DMS79 (cell line): ENCODE measurements around the gene TBL3.
"Not testable (repeated sequence)": the region's sequence is repeated elsewhere in the genome, so short reads cannot be mapped to it uniquely, and the experiment has no call there.

Source experiments
- DNase-seq: peaks from one replicate; lab custom pipeline; 2025; lab: John Stamatoyannopoulos, UW

Gene TBL3

DNA sequence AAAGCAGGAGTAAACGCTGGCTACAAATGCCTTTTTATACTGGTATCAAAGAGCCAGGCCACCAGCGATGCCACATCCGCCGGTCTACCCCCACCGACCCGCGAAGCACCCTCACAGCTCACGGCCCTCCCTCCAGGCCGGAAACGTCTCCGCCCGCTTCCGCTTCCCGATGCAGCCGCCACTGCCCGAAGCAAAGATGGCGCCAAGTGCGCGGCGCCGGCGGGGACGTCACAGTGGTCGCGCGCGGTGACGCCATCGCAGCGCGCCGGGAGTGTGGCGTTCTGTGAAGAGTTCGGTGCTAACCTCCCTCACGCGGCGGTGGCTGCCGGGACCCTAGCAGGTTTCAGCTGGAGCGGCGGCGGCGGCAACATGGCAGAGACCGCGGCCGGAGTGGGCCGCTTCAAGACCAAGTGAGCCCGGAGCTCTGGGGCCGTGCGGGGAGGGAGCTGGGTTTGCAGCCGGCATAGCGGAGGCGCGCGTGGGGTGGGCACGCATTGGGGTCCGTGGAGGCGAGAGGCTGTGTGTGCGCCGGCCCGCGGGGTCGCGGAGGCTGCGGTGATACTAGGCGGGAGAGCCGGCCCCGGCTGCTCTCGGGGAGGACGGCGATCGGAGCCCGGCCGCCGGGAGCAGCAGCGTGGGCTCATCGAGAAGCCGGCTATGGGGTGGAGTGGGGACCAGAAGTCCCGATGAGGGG is at the start of gene TBL3:
Gene TBL3, plus strand, starts transcription at position 258 of the 694 bp plus-strand sequence. Its CDS starts 112 bp downstream, at position 370.
- peak; percentile 68 for DNase-seq

DNA sequence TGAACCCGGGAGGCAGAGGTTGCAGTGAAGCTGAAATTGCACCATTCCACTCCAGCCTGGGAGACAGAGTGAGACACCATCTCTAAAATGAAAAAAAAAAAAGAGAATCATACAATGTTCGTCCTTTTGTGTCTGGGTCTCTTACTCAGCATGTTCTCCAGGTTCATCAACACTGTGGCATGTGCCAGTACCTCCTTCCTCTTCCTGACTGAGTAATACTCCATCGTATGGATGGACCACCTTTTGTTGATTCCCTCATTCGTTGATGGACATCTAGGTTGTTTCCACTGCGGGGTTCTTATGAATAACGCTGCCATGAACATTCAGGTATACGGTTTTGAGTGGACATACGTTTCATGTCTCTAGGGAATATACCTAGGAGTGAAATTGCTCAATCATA is 49.5 kb upstream of the TBL3 start:
- DNase-seq = no peak

DNA sequence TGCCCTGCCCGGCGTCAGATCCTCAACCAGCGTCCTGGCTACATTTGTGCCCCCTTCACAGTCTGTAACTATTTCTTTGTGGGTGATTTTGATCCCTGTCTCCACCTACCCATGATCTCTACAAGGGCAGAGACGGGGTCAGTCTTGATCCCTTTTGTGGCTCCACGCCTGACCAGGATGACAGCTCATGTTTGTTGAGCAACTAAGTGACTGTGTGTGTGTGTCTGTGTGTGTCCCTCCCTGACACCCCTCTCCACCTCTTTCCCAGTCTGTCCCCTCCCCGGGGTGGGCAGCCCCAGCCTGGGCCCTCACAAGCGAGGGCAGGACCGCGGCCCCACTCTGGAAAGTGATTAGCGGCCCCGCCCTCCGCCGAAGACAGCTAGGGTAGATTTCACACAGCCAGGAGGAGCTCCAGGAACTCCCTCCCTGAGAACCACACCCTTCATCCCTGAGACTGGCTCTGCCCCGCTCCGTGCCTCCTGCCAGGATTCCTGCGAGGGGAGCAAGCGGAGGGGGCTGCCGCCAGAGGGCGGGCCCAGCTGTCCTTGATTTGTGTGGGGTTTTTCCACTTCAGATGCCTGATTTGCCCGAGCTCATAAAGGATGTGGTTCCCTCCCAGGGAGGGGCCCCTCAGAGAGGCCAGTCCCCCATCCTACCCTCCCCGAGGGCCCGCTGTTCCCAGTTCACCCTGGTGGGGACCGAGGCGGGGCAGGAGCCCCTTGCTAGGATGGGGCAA is 48.4 kb upstream of the TBL3 start:
- no peak for DNase-seq

DNA sequence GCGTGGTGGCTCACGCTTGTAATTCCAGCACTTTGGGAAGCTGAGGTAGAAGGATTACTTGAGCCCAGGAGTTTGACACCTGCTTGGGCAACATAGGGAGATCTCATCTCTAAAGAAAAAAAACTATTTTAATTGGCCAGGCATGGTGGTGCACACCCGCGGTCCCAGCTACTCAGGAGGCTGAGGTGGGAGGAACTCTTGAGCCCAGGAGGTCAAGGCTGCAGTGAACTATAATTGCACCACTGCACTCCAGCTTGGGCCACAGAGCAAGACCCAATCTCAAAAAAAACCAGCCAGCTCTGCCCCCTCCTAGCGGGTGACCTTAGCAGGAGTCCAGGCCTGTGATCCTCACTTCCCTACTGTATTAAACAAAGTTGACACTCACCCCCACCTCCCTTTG is 47.8 kb upstream of the TBL3 start:
- no peak for DNase-seq

DNA sequence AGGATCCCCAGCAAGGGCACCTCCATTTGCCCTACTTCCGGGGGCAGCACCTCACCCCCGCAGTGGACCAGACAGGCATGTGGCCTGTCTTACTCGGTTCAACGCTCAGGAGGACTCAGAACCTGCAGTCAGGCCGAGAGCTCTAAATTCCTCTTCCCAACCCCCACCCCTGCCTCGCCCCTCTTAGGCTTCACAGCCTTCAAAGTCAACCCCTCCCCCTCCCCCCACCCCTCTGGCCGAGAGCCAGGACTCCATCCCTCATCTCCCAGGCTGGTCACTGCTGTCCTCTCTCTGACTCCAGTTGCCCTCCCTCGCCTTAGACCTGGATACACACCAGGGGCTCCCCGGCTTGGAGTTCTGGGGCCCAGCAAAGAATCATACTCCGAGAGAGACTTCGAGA is 45.6 kb upstream of the TBL3 start:
- DNase-seq = no peak

DNA sequence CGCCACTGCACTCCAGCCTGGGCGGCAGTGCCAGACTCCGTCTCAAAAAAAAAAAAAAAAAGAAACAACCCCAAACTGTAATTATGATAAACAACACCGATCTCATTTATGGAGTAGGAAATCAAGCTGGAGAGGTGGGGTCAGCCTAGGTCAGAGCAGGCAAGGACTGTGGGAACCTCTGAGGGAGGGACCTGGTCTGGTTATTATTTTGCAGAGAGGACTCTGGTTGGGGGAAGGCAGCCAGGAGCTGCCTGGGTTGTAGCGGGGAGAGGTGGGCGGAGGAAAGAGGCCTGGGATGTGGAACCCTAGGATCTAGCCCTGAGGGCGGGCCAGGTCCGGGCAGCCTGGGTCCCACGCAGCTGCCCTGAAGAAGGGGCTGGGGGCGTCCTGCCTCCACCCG is 42.7 kb upstream of the TBL3 start:
- DNase-seq = no peak

DNA sequence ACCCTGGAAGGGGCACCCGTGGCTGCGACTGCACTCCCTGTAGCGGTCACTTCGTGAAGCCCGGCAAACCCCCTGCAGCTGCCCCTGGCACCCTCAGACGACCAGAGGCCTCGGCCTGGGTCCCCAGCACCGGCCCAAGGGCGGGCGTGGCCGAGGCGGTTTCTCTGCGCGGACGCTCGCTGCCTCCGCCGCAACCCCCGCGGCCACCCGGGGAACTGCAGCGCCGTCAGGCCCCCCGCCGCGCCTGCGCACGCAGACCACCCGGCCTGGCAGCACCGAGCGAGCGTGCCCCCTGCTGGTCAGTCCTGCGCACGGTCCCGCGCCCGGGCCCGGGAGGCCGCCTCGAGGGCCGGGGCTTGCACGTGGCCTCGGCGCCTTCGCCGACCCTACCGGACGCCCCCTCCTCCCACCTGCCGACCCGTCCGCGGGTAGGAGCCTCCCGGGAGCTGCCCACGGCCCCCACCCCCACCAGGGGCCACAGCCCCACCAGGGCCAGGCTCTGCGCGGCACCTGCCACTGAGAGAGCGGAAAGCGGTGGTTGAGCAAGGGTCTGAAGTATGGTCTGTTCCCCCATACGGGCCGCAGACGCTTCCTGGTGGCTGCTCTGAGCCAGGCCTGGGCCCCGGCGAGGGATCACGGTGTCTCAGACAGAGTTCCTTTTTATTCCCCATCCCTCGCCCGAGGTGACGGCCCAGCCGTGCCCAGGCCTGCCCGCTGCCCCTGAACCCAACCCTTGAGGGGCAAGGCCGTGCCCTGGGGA is 42.1 kb upstream of the TBL3 start:
- DNase-seq = peak; percentile 41

DNA sequence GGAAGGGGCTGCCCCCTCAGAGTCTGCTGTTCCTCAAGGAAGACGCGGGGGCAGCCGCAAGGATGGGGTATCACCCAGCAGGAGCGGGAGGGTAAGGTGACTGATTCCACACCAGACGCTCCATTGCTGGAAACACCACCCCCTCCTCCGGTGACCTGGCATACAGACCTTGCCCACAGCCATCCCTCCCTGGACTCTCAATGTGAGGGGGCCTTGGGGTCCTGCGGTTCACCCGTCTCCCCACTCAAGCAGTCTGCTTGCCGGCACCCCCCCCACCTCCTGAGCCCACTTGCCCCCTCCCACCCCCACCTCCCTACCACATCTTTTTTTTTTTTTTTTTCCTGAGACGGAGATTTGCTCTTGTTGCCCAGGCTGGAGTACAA is 41.5 kb upstream of the TBL3 start:
- no peak for DNase-seq

DNA sequence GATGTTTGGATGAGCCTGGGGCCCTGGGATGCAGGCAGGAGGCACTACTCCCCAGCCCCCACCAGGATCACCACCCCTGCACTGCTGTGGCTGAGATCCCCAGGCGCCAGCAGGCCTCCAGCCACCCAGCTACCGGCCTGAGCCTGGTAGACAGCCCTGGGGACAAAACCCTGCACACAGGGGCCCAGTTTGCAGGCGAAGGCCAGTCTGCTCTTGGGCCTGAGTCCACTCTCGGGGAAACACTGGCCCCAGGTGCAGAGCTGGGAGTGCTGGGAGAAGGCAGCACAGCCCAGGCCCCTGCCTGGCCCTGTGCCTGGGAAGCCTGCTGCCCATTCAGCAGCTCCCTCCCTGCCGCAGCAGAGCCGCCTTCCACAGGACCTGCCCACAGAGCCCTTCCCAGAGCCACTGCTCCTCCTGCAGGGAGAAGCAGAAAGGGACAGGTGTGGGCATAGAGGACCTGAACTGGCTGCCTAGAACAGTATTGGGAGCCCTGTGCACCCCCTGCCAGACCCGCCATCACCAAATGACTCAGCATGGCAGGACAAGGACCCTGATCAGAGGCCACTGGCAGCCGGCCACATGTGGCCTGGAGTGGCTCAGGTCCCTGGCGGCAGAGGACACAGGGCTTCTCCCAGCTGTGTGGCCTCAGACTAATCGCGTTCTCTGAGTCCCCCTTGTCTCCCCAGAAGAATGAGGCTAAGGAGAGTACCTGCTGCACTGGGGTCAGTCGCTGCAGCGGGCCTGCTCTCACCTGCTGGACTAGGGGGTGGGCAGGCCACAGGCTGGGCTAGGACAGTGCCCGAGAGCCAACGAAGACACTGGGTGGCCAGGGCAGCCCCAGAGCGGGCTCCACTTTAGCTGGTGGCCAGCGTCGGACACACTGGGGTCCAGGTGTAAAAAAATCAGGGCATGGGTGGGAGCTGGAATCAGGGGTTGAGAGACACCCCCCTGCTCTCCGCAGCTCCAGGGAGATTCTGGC is 39.5 kb upstream of the TBL3 start:
- no peak for DNase-seq

DNA sequence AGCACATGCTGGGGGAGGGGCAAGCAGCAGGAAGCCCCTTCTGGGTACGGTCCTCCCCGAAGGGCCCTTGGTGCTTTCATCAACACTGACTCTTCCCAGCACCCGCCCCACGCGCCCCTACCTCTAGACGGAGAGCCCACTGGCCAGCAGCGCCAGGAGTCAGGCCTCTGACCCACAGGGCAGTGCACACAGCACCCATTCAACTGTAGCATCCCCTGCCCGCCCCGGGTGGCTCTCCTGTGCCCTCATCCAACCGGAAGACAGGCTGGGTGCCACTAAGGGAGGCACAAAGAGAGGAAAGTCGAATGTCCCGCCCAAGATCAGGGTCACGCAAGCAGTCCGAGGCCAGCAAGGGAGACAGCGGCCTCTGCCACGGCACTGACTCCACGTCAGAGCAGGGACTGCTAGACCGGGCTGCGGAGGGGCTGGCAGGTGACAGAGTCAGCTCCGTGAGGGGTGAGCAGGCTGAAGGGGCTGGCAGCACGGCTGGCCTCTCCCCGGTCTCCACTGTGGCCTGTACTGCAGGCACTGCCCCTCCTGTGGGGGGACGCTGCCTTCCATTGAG is 38.7 kb upstream of the TBL3 start:
- DNase-seq = no peak

DNA sequence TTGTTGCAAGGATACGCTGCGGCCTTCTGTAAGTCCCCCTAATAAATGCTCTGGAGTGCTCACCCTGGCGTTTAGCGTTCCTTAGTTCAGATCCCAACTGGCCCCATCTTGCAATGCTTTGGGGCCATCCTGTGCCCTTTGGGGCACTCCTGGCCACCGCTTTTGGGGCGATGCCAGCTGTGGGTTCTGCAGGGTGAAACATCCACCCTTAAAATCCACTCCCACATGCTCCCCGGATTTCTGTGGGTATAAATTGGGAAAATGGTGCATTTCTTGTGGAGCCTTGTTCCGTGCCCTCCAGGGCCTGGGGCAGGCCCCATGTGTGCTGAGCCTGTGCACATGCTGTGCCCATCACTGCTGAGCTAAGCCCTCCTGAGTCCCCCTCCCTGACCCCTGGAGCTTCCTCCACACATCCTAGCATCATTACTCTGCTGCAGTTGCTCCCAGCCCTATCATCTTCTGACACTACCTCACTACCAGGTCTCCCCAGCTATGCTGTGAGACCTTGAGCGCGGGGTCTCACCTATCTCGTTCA is 34.8 kb upstream of the TBL3 start:
- no peak for DNase-seq

DNA sequence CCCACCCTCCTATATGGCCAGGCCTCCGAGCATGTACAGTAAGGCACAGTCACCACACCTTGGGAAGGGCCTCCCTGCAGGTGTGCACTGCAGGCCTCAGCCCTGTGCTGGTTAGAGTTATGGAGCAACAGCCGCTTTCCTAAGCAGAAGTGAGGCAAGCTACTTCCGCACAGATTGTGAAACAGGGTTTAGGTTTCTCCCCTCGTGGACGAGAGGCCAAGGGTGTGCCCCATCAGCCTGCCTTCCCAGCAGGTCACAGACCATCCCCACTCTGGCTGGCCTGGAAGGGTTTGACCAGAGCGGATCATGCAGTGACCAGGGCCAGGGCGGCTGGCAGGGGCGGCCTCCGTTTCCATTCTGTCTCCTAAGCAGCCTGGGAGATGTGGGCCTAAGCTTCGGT is 33.5 kb upstream of the TBL3 start:
- no peak for DNase-seq

DNA sequence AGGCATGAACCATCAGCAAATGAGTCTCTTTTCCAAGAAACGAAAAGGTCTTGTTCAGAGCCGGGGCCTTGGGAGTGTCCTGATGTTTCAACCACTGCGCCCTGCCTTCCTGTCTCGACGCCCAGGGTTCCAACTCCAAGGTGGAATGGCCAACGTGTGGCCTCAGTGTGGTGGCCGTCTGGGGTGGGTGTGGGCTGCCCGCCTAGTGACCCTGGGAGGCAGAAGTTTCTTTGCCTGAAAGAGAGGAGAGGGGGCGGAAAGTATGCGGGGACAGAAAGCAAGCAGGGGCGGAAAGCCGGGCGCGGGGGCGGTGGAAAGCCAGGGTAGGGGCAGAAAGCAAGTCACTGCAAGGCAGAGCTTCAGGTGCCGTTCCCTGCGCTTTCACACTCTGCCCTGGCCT is 32.9 kb upstream of the TBL3 start:
- no peak for DNase-seq

DNA sequence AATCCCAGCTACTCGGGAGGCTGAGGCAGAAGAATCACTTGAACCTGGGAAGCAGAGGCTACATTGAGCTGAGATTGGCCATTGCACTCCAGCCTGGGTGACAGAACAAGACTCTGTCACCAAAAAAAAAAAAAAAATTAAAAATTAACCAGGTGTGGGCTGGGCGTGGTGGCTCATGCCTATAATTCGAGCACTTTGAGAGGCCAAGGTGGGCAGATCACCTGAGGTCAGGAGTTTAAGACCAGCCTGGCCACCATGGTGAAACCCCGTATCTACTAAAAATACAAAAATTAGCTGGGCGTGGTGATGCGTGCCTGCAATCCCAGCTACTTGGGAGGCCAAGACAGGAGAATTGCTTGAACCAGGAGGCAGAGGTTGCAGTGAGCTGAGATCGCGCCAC is 32.0 kb upstream of the TBL3 start:
- DNase-seq = not testable (repeated sequence)

DNA sequence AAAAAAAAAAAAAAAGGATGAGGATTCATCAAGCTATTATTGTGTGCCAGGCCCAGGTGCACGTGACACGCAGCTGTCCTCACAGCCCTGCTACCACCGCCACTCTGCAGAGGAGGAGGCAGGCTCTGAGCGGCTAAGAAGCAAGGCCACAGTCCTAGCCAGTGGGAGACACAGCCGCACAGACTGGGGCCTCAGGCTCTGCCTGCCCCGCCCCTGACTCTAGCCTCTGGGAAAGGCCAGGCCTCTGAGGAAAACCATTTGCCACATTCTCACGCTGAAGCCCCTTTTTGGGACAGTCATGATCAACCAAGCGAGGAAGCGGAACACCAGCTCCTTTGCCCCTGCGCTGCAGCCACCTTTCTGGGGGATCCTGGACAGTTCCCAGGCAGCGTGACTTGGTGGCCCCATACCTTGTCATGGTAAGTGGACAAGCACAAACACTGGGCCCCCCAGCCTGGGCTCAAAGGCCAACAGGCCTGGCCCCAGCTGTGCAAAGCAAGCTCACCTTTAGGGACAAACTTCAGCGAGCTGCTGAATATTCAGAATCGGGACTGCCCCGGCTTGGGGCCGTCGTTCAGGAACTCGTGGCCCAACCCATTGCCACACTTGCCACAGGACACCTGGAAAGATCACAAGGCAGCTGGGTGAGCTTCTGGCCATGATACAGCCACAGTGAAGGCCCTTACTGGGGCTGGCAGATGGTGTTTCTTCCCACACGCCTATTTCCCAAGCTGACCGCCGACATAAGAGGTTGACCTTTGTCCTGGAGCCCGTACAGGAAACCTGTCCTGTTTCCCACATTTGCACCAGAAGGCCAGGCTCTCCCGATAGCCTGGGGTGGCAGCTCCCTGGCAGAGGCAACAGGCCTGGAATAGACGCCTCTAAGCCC is 31.3 kb upstream of the TBL3 start:
- DNase-seq = no peak

DNA sequence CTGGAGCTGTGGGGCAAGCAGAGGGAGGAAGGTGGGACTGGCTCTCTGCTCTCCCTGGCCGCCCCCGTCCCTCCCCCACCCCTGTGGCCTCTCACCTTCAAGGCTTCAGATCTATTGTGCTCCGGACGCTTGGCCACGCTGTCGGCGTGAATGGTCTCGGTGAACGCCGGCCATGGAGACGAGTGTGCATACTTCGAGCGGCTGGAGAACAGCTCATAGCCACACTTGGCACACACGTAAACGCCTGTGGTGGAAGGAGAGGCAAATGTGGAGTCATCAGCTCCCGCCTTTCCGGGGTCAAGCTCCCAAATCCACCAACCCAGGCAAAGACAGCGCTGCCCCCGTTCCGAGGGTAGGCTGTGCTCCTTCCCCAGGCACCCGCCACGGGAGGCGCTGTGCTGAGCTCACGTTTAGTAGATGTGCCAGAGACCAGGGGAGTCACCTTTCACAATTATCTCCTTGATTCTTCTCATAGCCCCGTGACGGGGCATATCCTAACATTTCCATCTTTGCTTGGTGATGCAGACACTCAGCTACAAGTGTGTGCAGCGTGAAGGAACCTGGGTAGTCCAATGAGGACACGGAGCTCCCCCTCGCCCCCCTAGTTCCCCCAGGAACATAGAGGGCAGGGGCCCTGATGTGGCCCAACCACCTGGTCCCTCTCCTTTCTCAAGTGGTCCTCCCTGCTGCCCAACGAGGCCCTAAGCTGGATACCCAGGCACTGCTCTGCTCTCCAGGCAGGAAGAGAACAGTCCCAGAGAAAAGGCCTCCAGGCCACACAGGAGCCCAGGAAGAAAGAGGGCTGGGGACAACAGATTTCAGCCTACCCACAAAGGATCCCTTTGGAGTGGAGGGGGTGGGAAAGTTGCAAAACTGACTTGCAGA is 30.4 kb upstream of the TBL3 start:
- DNase-seq = no peak

DNA sequence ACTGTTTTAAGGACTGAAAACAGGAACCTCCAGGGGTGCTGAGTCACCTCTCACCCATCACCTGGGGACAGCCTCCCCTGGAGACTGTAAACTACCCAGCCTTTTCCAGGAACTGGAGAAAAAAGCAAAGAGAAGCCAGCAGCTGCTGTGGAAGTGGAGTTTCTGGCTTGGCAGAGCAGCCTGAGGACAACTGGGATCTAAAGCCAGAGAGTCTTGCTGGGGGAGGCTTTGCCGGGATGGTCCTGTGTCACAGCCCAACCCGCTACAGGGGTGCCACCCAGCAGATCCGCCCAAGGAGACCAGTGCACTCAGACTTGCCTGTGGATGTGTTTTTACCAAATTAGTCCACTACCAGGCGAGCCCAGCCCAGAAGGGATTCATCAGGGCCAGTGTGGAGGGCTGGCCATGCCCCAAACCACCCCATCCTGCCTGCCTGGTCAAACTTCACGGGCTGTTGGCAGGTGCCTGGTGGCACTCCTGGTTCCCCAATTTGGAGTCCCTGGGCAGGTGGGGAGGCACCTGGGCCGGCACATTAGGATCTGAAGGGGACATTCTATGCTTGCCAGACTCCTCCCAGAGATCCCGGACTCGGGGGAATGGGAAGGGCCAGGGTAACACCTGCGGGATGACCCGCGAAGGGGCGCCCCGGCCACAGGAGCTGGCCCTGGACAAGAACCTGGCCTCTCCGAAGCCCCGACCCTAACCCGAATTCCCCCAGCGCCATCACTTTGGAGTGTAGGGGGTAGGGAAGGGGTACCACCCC is 29.6 kb upstream of the TBL3 start:
- no peak for DNase-seq
